NCI-H2107 treated with DMSO at 0.1 percent for 48 hours (cell line): ENCODE data around the gene HEPH.
"Not testable (repeated sequence)": the region's sequence is repeated elsewhere in the genome, so short reads cannot be mapped to it uniquely, and the experiment has no call there.

Experiments
- DNase-seq: peaks from one replicate; lab custom pipeline; 2025; ENCODE audit not compliant: unreplicated experiment; lab: John Stamatoyannopoulos, UW

Gene HEPH

GRCh38 chrX:66163849-66164411 lies at the start of gene HEPH:
Gene HEPH, plus strand, starts transcription at chrX:66164247. Its CDS starts 6,324 bp downstream, at chrX:66170571.
- DNase-seq = no peak

GRCh38 chrX:66118722-66119121 lies 45.3 kb upstream of the HEPH start:
- DNase-seq = not testable (repeated sequence)

- DNase-seq = not testable (repeated sequence)
These were observed 42.7 kb upstream of the HEPH start for GRCh38 chrX:66121354-66121753.

- no peak for DNase-seq
These were observed 37.4 kb upstream of the HEPH start for GRCh38 chrX:66126662-66127061.

GRCh38 chrX:66130469-66130868 lies 33.6 kb upstream of the HEPH start:
- DNase-seq = no peak

- not testable (repeated sequence) for DNase-seq
These were observed 28.8 kb upstream of the HEPH start for GRCh38 chrX:66135284-66135683.

GRCh38 chrX:66142351-66142750 lies 21.7 kb upstream of the HEPH start:
- DNase-seq = no peak

- no peak for DNase-seq
These were observed 19.8 kb upstream of the HEPH start for GRCh38 chrX:66144258-66144657.

GRCh38 chrX:66149519-66149918 lies 14.5 kb upstream of the HEPH start:
- DNase-seq = no peak

- DNase-seq = no peak
These were observed 13.9 kb upstream of the HEPH start for GRCh38 chrX:66150163-66150562.

- no peak for DNase-seq
These were observed 1.7 kb upstream of the HEPH start for GRCh38 chrX:66162331-66162822.

- no peak for DNase-seq
These were observed 600 bp upstream of the HEPH start for GRCh38 chrX:66163447-66163846.

- no peak for DNase-seq
These were observed 423 bp downstream of the HEPH start for GRCh38 chrX:66164470-66164869.

- no peak for DNase-seq
These were observed 884 bp downstream of the HEPH start for GRCh38 chrX:66164931-66165330.

- DNase-seq = no peak
These were observed 2.6 kb downstream of the HEPH start for GRCh38 chrX:66166671-66167070.

GRCh38 chrX:66167431-66167830 lies 3.4 kb downstream of the HEPH start:
- DNase-seq = no peak

GRCh38 chrX:66176134-66176533 lies 12.1 kb downstream of the HEPH start:
- DNase-seq = no peak

- DNase-seq = no peak
These were observed 27.5 kb downstream of the HEPH start for GRCh38 chrX:66191563-66191962.

GRCh38 chrX:66193821-66194220 lies 29.8 kb downstream of the HEPH start:
- no peak for DNase-seq

GRCh38 chrX:66200050-66200664 lies 36.1 kb downstream of the HEPH start:
- no peak for DNase-seq

- no peak for DNase-seq
These were observed 37.1 kb downstream of the HEPH start for GRCh38 chrX:66200855-66201795.

GRCh38 chrX:66203114-66203513 lies 39.1 kb downstream of the HEPH start:
- DNase-seq = no peak
